Endothelial cell (in vitro differentiated cells): ENCODE data around the gene ARL8A. TPM values are rescaled to one million over a fixed set of nuclear protein-coding genes. Genes with fewer than 3 reads are reported as not detected.

Experiments used
- DNase-seq: peaks from one replicate; pipeline ENCODE4 v3.0.0; 2021; ENCODE audit warnings: low spot score
- H3K27ac Mint-ChIP-seq: one replicate; pipeline ENCODE4 v1.8.0; 2021; ENCODE audit warnings: mixed read lengths, inconsistent platforms; ENCODE audit not compliant: unreplicated experiment
- H3K27me3 Mint-ChIP-seq: one replicate; pipeline ENCODE4 v1.8.0; 2021; ENCODE audit warnings: mild to moderate bottlenecking, moderate library complexity, mixed read lengths, inconsistent platforms; ENCODE audit not compliant: unreplicated experiment
- H3K36me3 Mint-ChIP-seq: one replicate; pipeline ENCODE4 v1.8.0; 2021; ENCODE audit warnings: mild to moderate bottlenecking, low read depth, mixed read lengths, inconsistent platforms; ENCODE audit not compliant: unreplicated experiment
- H3K4me1 Mint-ChIP-seq: one replicate; pipeline ENCODE4 v1.8.0; 2021; ENCODE audit warnings: mild to moderate bottlenecking, mixed read lengths, inconsistent platforms; ENCODE audit not compliant: unreplicated experiment
- H3K4me3 Mint-ChIP-seq: one replicate; pipeline ENCODE4 v1.8.0; 2021; ENCODE audit warnings: mild to moderate bottlenecking, mixed read lengths, inconsistent platforms; ENCODE audit not compliant: unreplicated experiment
- H3K9me3 Mint-ChIP-seq: one replicate; pipeline ENCODE4 v1.8.0; 2021; ENCODE audit warnings: mixed read lengths, inconsistent platforms; ENCODE audit not compliant: unreplicated experiment
- total RNA-seq: library from RNA; stranded (reverse); fragmentation: NEBNext Ultra II Directional; extraction: Animal tissue kit (Norgen Biotek cat#: 25700); gene quantifications from one replicate; pipeline ENCODE4 v1.2.1, GENCODE V29; 2021; ENCODE audit not compliant: unreplicated experiment
- TF ChIP-seq, protein P1 (sequence below): fragments of 200-600 bp; sonication (generic); IDR thresholded peaks from one replicate; pipeline ENCODE4 v1.5.0; 2021; ENCODE audit warnings: antibody characterized with exemption; ENCODE audit not compliant: unreplicated experiment

The ARL8A gene
- total RNA-seq, 1 donor from 2014 or later = 38.8 TPM

DNA sequence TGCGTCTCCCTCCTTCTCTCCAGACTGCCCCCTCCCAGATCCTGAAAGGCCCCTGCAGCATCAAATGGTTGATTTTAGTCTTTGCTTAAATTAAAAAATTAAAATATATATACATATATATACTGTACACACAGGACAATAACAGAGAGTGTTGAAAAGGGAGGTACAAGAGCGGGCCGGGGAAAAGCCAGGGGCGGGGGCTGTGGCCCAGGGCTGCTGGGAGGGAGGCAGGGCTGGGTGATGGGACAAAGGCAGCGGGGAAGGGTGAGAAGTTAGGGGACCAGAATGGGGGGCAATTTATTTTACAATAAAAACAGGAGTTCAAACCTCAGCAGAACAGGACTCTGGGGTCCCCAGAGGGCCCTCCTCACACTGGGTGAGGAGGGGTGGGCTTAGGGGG lies 10.5 kb downstream of the ARL8A start:
- no peaks in the 10 kb centered on the region for H3K9me3 Mint-ChIP-seq
- peaks cover 3% of the 10 kb centered on the region for H3K27me3 Mint-ChIP-seq
- no peak for DNase-seq
- no peak overlapping the region for H3K4me3 Mint-ChIP-seq
- TF ChIP-seq, protein P1, sequence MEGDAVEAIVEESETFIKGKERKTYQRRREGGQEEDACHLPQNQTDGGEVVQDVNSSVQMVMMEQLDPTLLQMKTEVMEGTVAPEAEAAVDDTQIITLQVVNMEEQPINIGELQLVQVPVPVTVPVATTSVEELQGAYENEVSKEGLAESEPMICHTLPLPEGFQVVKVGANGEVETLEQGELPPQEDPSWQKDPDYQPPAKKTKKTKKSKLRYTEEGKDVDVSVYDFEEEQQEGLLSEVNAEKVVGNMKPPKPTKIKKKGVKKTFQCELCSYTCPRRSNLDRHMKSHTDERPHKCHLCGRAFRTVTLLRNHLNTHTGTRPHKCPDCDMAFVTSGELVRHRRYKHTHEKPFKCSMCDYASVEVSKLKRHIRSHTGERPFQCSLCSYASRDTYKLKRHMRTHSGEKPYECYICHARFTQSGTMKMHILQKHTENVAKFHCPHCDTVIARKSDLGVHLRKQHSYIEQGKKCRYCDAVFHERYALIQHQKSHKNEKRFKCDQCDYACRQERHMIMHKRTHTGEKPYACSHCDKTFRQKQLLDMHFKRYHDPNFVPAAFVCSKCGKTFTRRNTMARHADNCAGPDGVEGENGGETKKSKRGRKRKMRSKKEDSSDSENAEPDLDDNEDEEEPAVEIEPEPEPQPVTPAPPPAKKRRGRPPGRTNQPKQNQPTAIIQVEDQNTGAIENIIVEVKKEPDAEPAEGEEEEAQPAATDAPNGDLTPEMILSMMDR = no peak
- H3K27ac Mint-ChIP-seq = no peak overlapping the region
- peaks cover 2% of the 10 kb centered on the region for H3K4me1 Mint-ChIP-seq
- H3K36me3 Mint-ChIP-seq = peaks cover 16% of the 10 kb centered on the region

DNA sequence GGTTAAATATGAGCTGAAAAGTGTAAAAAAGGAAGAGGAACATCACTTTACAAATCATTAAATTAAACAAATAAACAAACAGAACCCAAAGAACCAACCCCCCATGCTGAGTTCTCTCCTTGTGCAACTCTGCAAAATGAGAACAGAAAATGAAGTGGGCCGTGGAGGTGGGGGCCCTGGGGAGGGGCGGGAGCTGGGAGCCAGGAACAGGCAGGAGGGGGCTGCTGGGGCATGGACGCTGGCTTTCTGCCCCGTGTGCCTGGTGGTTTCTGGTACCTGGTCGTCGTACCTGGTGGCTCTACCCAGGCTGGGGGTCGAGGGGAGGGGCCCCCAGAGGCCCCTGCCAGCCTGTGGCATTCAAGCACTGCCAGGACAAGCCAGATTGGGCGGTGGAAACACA lies 11.0 kb downstream of the ARL8A start:
- H3K9me3 Mint-ChIP-seq = no peaks in the 10 kb centered on the region
- H3K27ac Mint-ChIP-seq = no peak overlapping the region
- peaks cover under 1% of the 10 kb centered on the region for H3K4me1 Mint-ChIP-seq

DNA sequence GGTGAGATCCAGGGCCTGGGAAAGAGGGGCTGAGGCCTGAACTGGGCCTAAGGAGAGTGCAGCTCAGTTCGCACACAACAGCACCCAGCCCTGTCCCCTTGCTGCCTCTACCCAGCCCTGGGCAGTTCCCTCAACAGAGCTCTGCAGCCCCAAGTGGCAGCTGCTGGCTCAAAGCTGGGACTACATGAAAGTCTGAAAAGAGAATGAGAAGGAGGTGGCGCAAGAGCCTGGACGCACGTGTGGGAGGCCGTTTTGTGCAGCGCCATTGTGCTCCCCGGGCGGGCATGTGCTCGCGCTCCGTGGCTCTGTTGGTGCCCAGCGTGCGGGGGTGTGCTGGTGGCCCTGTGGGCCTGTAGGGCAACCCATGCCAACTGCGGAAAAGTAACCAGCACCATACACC lies 11.5 kb downstream of the ARL8A start:
- no peaks in the 10 kb centered on the region for H3K9me3 Mint-ChIP-seq
- peak overlapping the region; percentile 57 for H3K4me3 Mint-ChIP-seq

More for the DNA sequence above, 11.0 kb downstream of the ARL8A start:
- TF ChIP-seq, protein P1 = no peak
- peak overlapping the region; percentile 57 for H3K4me3 Mint-ChIP-seq
- DNase-seq = no peak
- H3K27me3 Mint-ChIP-seq = peaks cover 3% of the 10 kb centered on the region
- peaks cover 14% of the 10 kb centered on the region for H3K36me3 Mint-ChIP-seq

DNA sequence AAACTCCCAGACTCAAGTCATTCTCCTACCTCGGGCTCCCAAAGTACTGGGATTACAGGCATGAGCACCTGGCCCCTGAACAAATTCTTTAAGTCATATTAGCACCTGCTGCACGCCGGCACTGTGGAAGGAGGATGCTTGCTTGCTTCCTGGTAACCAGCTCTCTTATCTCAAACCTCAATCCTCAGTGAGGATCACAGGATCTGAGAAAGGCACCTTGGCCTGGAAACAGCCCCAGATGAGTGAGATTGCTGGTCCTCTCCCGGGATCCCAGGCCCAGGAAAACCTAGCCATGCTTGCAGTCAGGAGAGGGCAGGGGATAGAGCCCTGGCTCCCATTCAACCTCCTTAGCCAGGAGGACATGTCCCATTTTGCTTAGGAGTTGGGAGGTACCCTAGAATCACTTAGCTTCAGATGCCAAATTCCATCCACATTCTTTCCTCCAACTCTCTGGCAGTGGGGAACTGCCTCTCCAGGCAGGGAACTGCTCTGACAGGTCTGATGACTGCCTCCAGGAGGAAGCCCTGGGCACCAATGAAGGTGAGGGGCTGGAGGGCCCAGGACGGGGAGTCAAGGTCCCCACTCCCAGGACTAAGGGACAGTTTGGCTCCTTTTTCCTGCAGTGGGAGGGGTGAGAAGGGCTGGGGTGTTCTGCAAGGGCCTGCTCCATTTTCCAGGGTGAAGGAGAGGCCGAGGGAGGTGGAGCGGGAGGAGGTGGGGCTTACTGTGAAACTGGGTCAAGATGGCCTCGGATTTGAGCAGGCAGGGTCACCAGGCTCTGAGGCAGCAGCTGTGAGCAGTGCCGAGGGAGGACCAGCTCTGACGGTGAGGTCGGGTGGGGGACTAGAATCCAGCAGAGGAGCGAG lies 12.3 kb downstream of the ARL8A start:
- H3K27me3 Mint-ChIP-seq = peaks cover 5% of the 10 kb centered on the region
- no peak overlapping the region for H3K4me3 Mint-ChIP-seq
- TF ChIP-seq, protein P1 = no peak
- H3K27ac Mint-ChIP-seq = no peak overlapping the region
- H3K4me1 Mint-ChIP-seq = no peaks in the 10 kb centered on the region
- no peaks in the 10 kb centered on the region for H3K9me3 Mint-ChIP-seq
- no peak for DNase-seq
- H3K36me3 Mint-ChIP-seq = peaks cover 10% of the 10 kb centered on the region

More for the DNA sequence above, 11.5 kb downstream of the ARL8A start:
- no peak for DNase-seq
- peaks cover 10% of the 10 kb centered on the region for H3K36me3 Mint-ChIP-seq
- peaks cover 2% of the 10 kb centered on the region for H3K27me3 Mint-ChIP-seq
- H3K27ac Mint-ChIP-seq = no peak overlapping the region
- no peaks in the 10 kb centered on the region for H3K4me1 Mint-ChIP-seq
- TF ChIP-seq, protein P1 = no peak
